Measurements from ENCODE around the gene ETFA. TPM values are rescaled to one million over a fixed set of nuclear protein-coding genes. Genes with fewer than 3 reads are reported as not detected.

The ETFA gene
- total RNA-seq, 1 donor from 2014 or later: 97.5 TPM

DNA sequence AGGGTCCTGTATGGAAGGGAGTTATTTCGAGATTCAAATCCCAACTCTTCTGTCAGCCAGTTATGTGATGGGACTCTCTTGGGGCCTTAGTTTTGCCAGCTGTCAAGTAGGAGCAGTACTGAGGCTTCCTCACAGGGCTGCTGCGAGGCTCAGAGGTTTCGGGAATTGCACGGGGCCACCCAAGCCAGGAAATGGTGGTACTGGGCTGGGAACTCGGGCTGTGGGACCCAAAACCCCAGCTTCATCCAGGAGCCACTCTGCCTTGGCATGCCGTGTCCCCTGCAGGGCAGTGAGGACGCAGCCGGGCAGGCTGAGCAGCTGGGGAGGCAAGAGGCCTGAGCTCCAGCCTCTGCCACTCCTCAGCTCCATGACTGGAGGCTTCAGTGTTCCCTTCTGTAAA lies 118.6 kb downstream of the ETFA start:
- TF ChIP-seq, protein P1, sequence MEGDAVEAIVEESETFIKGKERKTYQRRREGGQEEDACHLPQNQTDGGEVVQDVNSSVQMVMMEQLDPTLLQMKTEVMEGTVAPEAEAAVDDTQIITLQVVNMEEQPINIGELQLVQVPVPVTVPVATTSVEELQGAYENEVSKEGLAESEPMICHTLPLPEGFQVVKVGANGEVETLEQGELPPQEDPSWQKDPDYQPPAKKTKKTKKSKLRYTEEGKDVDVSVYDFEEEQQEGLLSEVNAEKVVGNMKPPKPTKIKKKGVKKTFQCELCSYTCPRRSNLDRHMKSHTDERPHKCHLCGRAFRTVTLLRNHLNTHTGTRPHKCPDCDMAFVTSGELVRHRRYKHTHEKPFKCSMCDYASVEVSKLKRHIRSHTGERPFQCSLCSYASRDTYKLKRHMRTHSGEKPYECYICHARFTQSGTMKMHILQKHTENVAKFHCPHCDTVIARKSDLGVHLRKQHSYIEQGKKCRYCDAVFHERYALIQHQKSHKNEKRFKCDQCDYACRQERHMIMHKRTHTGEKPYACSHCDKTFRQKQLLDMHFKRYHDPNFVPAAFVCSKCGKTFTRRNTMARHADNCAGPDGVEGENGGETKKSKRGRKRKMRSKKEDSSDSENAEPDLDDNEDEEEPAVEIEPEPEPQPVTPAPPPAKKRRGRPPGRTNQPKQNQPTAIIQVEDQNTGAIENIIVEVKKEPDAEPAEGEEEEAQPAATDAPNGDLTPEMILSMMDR (IDR thresholded peaks at IDR 0.05): no peak
- TF ChIP-seq POLR2A (IDR thresholded peaks at IDR 0.05) (no peak), POLR2AphosphoS5 (IDR thresholded peaks at IDR 0.05; ENCODE audit: insufficient read depth in 1 of 2, low read depth in 1 of 2) (no peak)
- no peak overlapping the region for H3K27ac ChIP-seq
- no peak overlapping the region for H3K4me3 ChIP-seq
- DNase-seq (ENCODE audit: extremely low spot score in 2 of 2): no peak
- H3K4me1 ChIP-seq: peaks cover 42% of the 10 kb centered on the region
- H3K9me3 ChIP-seq: no peaks in the 10 kb centered on the region
- intact Hi-C loops (cut with DNase I): loop anchor here (10.0 kb wide), 1 partner anchor 142 kb away; the partner anchor contains the start of gene ISL2
- H3K27me3 ChIP-seq: no peaks in the 10 kb centered on the region
- H3K36me3 ChIP-seq: no peaks in the 10 kb centered on the region

DNA sequence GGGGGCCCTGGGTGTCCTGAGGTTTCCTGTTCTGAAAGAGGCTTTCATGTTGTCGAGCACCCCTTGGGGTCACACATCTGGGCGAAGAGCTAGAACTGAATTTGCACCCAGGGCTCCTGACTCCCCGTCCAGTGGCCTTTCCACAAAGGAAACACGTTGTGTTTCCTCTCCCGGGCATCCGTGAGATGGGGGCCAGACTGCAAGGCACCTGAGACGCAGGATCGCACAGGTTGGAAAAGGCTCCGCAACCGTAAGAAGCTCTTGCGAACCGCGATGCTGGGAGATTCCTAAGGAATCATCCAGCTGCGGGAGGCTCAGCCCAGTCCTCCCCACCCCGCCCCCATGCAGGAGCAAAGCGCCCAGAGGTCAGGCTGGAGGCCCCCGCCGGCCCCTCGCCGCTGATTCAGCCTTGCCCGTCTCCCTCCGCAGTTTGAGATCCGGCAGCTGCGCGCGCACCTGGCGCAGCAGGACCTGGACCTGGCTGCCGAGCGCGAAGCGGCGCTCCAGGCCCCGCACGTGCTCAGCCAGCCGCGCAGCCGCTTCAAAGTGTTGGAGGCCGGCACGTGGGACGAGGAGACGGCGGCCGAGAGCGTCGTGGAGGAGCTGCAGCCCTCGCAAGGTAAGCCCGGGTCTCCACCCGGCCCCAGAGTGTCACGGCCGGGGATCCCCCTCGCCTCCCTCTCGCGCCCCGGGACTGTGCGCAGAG lies 119.6 kb downstream of the ETFA start:
- Histone ChIP-seq H3K9me3 (no peaks in the 10 kb centered on the region), H3K4me1 (peaks cover 31% of the 10 kb centered on the region), H3K4me3 (no peak overlapping the region), H3K36me3 (no peaks in the 10 kb centered on the region), H3K27ac (no peak overlapping the region), H3K27me3 (no peaks in the 10 kb centered on the region)
- no peak for DNase-seq (ENCODE audit: extremely low spot score in 2 of 2)
- intact Hi-C loops (cut with DNase I): loop anchor here (10.0 kb wide), 1 partner anchor 143 kb away; the partner anchor contains the start of gene ISL2
- TF ChIP-seq POLR2AphosphoS5 (IDR thresholded peaks at IDR 0.05; ENCODE audit: insufficient read depth in 1 of 2, low read depth in 1 of 2): no peak
- TF ChIP-seq, protein P1 (IDR thresholded peaks at IDR 0.05): no peak
- no peak for TF ChIP-seq POLR2A (IDR thresholded peaks at IDR 0.05)

DNA sequence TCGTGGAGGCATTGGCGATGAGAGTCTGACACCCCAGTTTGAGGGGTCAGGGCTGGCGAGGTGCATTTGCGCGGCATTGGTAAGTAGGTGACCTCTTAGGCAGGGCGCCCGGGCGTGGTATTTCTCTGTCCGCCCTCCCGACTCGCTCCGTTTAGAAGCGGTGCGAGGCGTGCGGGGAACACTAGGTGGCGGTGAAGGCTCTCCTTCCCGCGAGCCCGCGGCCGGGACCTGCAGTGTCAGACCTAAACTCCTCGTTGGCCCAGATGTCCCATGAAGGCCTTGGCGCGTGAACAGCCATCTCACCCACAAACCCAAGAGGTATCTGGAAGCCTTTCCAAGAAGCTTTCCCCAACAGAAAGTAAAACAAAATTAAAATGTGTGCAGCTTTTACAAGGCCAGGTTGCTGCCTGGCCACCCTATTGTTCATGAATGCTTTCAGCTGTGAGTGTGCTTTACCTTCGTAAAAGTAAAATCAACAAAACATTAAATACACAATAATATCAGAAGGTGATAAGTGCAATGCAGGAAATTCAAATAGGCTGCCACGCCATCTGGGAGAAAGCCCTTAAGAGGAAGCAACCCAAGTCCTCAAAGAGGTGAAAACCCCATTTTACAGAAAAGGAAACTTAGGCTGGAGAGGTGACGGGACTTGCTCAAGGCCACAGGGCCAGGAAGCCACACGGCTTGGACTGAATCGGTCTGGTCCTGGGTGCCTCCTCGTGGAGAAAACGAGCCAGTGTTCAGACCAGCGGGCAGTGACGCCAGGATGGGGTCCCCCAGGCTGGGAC lies 120.3 kb downstream of the ETFA start:
- intact Hi-C loops (cut with DNase I): loop anchor here (10.0 kb wide), 1 partner anchor 144 kb away; the partner anchor contains the start of gene ISL2

DNA sequence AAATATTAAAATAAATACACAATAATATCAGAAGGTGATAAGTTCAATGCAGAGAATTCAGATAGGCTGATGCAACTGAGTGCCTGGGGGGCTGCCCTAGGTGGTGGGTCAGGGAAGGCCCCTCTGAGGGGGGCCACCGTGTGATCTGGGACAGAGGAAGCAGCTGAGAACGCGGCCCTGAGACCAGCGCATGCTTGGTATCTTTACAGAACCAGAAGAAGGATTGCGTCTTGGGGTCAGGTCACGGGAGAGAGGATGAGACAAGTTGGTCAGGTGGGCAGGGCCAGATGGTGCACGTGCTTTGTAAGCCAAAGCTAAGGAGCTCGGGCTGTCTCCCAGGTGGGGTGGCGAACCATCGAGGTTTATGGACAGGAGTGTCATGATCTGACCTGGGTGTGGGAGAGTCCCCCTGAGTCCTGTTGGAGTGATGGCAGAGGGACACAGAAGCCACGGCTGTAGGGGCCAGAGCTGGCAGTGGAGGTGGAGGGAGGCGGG lies 121.2 kb downstream of the ETFA start:
- TF ChIP-seq POLR2A (IDR thresholded peaks at IDR 0.05): no peak
- TF ChIP-seq, protein P1 (IDR thresholded peaks at IDR 0.05): no peak
- no peak for TF ChIP-seq POLR2AphosphoS5 (IDR thresholded peaks at IDR 0.05; ENCODE audit: insufficient read depth in 1 of 2, low read depth in 1 of 2)
- intact Hi-C loops (cut with DNase I): loop anchor here (10.0 kb wide), 1 partner anchor 145 kb away; the partner anchor contains the start of gene ISL2
- no peaks in the 10 kb centered on the region for H3K27me3 ChIP-seq

More for the DNA sequence above, 120.3 kb downstream of the ETFA start:
- H3K4me3 ChIP-seq: no peak overlapping the region
- DNase-seq (ENCODE audit: extremely low spot score in 2 of 2): no peak
- TF ChIP-seq POLR2AphosphoS5 (IDR thresholded peaks at IDR 0.05; ENCODE audit: insufficient read depth in 1 of 2, low read depth in 1 of 2): no peak
- TF ChIP-seq, protein P1 (IDR thresholded peaks at IDR 0.05): peak; percentile 16 to 75 (median 66)
- no peaks in the 10 kb centered on the region for H3K36me3 ChIP-seq
- H3K9me3 ChIP-seq: no peaks in the 10 kb centered on the region
- H3K27ac ChIP-seq: no peak overlapping the region
- peaks cover 24% of the 10 kb centered on the region for H3K4me1 ChIP-seq
- no peaks in the 10 kb centered on the region for H3K27me3 ChIP-seq

More for the DNA sequence above, 121.2 kb downstream of the ETFA start:
- Histone ChIP-seq H3K36me3 (no peaks in the 10 kb centered on the region), H3K9me3 (no peaks in the 10 kb centered on the region), H3K4me1 (peaks cover 16% of the 10 kb centered on the region), H3K4me3 (no peak overlapping the region), H3K27ac (no peak overlapping the region)
- no peak for DNase-seq (ENCODE audit: extremely low spot score in 2 of 2)

Data from vagina (tissue), 2 donors.